OCI-LY3 (cell line): ENCODE measurements around the gene ALDH1A3.

Experiments
- H2AFZ ChIP-seq: fragments of 200-600, 300-600 bp; shearing (Covaris generic); 2 replicates; pipeline ENCODE4 v1.6.0; 2014; ENCODE audit warnings: antibody characterized with exemption, low read depth, low read length
- H3K27ac ChIP-seq: fragments of 200-600, 300-600 bp; sonication (generic); 2 replicates; pipeline ENCODE4 v1.5.1; 2014; ENCODE audit warnings: mild to moderate bottlenecking, low read length, moderate library complexity, mixed read lengths
- H3K27me3 ChIP-seq: fragments of 200-600, 300-600 bp; sonication (generic); 2 replicates; pipeline ENCODE4 v1.6.1; 2014; ENCODE audit warnings: low read depth, low read length, mixed read lengths
- H3K36me3 ChIP-seq: fragments of 200-600, 300-600 bp; sonication (generic); replicated peaks from 2 replicates; pipeline ENCODE3; 2014; ENCODE audit warnings: low read depth, low read length, mixed read lengths
- H3K4me1 ChIP-seq: fragments of 300-600, 200-600 bp; sonication (generic); 2 replicates; pipeline ENCODE4 v1.6.1; 2014; ENCODE audit warnings: low read length, mixed read lengths
- H3K4me2 ChIP-seq: fragments of 200-600, 300-600 bp; sonication (generic); 2 replicates; pipeline ENCODE4 v1.6.1; 2014; ENCODE audit warnings: low read length, mixed read lengths
- H3K4me3 ChIP-seq: fragments of 300-600, 200-600 bp; sonication (generic); 2 replicates; pipeline ENCODE4 v1.5.1; 2014; ENCODE audit warnings: antibody characterized with exemption, mild to moderate bottlenecking, low read length, moderate library complexity
- H3K79me2 ChIP-seq: fragments of 300-600, 200-600 bp; shearing (Covaris generic); 2 replicates; pipeline ENCODE4 v1.6.1; 2014; ENCODE audit warnings: mild to moderate bottlenecking, low read length, mixed read lengths
- H3K9ac ChIP-seq: fragments of 300-600, 200-600 bp; shearing (Covaris generic); 2 replicates; pipeline ENCODE4 v1.6.0; 2014; ENCODE audit warnings: mild to moderate bottlenecking, low read length, moderate library complexity
- H3K9me3 ChIP-seq: fragments of 200-600, 300-600 bp; shearing (Covaris generic); 2 replicates; pipeline ENCODE4 v1.6.1; 2014; ENCODE audit warnings: low read length, mixed read lengths; ENCODE audit not compliant: insufficient read depth
- H4K20me1 ChIP-seq: fragments of 200-600, 300-600 bp; sonication (generic); 2 replicates; pipeline ENCODE4 v1.6.1; 2016; ENCODE audit warnings: low read length, mixed read lengths; ENCODE audit not compliant: insufficient read depth
- CTCF ChIP-seq: fragments of 200-600, 300-600 bp; sonication (generic); IDR thresholded peaks from 2 replicates; pipeline ENCODE4 v1.5.1; 2014; ENCODE audit warnings: antibody characterized with exemption, low read length, low read depth
- EZH2phosphoT487 ChIP-seq: fragments of 200-600 bp; shearing (Covaris generic); IDR thresholded peaks from 2 replicates; pipeline ENCODE4 v1.6.1; 2018; ENCODE audit warnings: antibody characterized with exemption, mixed run types, low read depth

Gene ALDH1A3

GRCh38 chr15:100852630-100853029 is 27.0 kb upstream of the ALDH1A3 start:
- TF ChIP-seq CTCF (no peak), EZH2phosphoT487 (no peak)
- Histone ChIP-seq H3K27ac (no peak overlapping the region), H3K27me3 (no peaks in the 10 kb centered on the region), H3K4me3 (no peak overlapping the region), H3K4me1 (peaks cover 6% of the 10 kb centered on the region; the same call in 1 of the 2 replicates), H3K36me3 (no peaks in the 10 kb centered on the region), H4K20me1 (no peaks in the 10 kb centered on the region), H3K9me3 (no peaks in the 10 kb centered on the region), H3K9ac (no peak overlapping the region), H2AFZ (no peak overlapping the region), H3K79me2 (no peaks in the 10 kb centered on the region), H3K4me2 (no peak overlapping the region)

DNA sequence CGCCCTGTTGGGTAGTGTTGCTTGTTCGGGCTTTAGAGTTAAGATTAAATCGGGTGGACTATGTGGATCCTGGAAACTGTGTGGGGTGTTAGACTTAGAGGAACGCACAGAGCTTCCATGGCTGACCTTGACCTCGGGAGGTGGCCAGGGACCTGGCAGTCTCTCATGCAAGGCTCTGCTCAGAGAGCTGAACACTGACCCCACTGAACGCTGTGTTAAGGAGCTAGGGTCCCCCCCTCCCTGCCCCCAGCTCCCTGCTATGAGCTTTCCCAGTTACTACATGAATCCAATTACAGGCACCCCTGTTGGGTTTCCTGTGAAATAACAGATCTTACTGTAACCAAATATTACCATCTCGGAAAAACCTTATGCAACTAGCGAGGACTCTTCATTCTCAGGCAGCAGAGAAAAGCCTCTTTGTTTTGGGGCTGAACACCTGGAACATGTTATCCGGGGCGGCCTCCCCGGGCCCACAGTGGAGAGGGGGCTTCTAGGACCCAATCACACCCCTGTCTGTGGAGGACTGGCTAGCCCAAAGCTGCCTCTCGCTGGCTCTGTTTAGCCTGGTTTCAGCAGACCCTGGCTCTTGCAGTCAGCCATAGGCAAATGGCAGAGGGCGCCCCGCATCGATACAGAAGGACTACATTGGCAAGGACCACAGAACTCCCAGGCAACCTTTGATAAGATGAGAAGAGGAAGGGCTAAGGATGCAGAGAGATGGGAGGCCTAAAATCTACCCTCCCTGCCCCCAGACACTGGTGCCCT is 25.8 kb upstream of the ALDH1A3 start:
- Histone ChIP-seq H3K9me3 (no peaks in the 10 kb centered on the region), H3K79me2 (no peaks in the 10 kb centered on the region), H4K20me1 (no peaks in the 10 kb centered on the region), H3K4me2 (no peak overlapping the region), H3K27ac (no peak overlapping the region), H3K4me3 (no peak overlapping the region), H3K9ac (no peak overlapping the region), H3K27me3 (no peaks in the 10 kb centered on the region), H2AFZ (no peak overlapping the region), H3K36me3 (no peaks in the 10 kb centered on the region), H3K4me1 (peaks cover 6% of the 10 kb centered on the region; the same call in 1 of the 2 replicates)
- TF ChIP-seq CTCF (no peak), EZH2phosphoT487 (no peak)

DNA sequence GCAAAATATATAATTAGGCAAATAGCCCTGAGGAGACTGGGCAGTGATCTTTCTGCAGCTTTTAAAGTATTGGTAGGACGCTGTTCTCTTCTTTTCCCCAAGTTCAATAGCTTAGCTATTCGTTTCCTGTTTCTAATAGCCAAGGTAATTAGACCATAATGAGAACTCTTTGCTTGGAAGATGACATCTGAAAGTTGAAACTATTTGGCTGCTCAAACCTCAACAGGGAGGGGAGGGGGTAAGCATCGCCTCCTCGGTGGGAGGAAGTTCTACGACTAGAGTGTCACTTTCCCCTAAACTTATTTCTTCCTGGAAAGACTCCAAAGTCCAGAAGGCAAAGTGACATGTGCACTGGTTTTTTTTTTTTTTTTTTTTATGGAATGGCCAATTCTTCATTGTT is 22.8 kb upstream of the ALDH1A3 start:
- H3K9ac ChIP-seq: no peak overlapping the region
- no peak overlapping the region for H3K27ac ChIP-seq
- H3K9me3 ChIP-seq: 0 out of 2 replicates have a peak, but pooled peaks cover 3% of the 10 kb centered on the region
- TF ChIP-seq EZH2phosphoT487 (no peak), CTCF (no peak)
- H3K27me3 ChIP-seq: no peaks in the 10 kb centered on the region
- H3K4me2 ChIP-seq: 0 out of 2 replicates have a peak overlapping the region, but pooled peaks have one; percentile 11
- no peak overlapping the region for H2AFZ ChIP-seq
- peaks cover 10% of the 10 kb centered on the region for H3K36me3 ChIP-seq
- no peak overlapping the region for H3K4me3 ChIP-seq
- H3K4me1 ChIP-seq: peaks cover 13% of the 10 kb centered on the region
- no peaks in the 10 kb centered on the region for H3K79me2 ChIP-seq
- H4K20me1 ChIP-seq: no peaks in the 10 kb centered on the region

DNA sequence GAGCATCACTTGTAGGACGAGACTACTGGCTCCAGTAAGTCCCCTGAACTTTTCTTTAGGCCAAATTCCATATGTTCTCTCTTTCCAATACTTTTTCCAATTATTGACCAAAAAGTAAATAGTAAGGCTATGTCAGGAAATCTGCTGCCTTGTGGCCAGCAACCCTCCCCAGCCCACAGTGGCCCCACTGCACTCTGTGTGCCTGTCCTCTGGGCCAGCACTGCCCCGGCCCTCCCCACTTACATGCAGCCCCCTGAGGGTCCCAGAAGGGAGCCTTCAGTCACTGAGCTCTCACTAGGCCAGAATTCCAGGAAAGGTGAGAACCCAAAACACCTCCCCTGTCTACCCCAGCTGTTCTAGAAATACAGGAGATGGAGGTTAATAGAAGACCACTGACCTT is 21.3 kb upstream of the ALDH1A3 start:
- Histone ChIP-seq H2AFZ (no peak overlapping the region), H3K4me2 (no peak overlapping the region), H3K4me3 (no peak overlapping the region), H3K27me3 (no peaks in the 10 kb centered on the region), H3K79me2 (no peaks in the 10 kb centered on the region), H3K27ac (no peak overlapping the region), H3K9me3 (0 out of 2 replicates have a peak, but pooled peaks cover 3% of the 10 kb centered on the region), H3K4me1 (peaks cover 24% of the 10 kb centered on the region), H4K20me1 (no peaks in the 10 kb centered on the region), H3K36me3 (peaks cover 10% of the 10 kb centered on the region), H3K9ac (no peak overlapping the region)
- TF ChIP-seq CTCF: no peak
